ENCODE results near the gene RPL27A.
A peak's percentile ranks its signal among the peaks of the same experiment; 100 is the strongest.

RPL27A gene

GRCh38 chr11:8721609-8722500 is 39.3 kb downstream of the RPL27A start:
- peak; percentile 87 for DNase-seq

GRCh38 chr11:8722809-8723208 is 40.2 kb downstream of the RPL27A start:
- DNase-seq, result no peak

GRCh38 chr11:8723711-8724110 is 41.1 kb downstream of the RPL27A start:
- no peak for DNase-seq

GRCh38 chr11:8724682-8725081 is 42.1 kb downstream of the RPL27A start:
- DNase-seq, result no peak

- no peak for DNase-seq
These were observed 43.8 kb downstream of the RPL27A start for GRCh38 chr11:8726395-8726794.

- DNase-seq, result peak; percentile 83
These were observed 46.0 kb downstream of the RPL27A start for GRCh38 chr11:8728563-8728962.

- DNase-seq, result no peak
These were observed 46.5 kb downstream of the RPL27A start for GRCh38 chr11:8729067-8729466.

GRCh38 chr11:8729837-8730696 is 47.5 kb downstream of the RPL27A start:
- no peak for DNase-seq

- no peak for DNase-seq
These were observed 48.1 kb downstream of the RPL27A start for GRCh38 chr11:8730697-8731020.

GRCh38 chr11:8731647-8732323 is 49.2 kb downstream of the RPL27A start:
- DNase-seq, result no peak

GRCh38 chr11:8732324-8732670 is 49.7 kb downstream of the RPL27A start:
- no peak for DNase-seq

- peak; percentile 88 for DNase-seq
These were observed 50.2 kb downstream of the RPL27A start for GRCh38 chr11:8732748-8733241.

- DNase-seq, result no peak
These were observed 51.3 kb downstream of the RPL27A start for GRCh38 chr11:8733852-8734251.

- DNase-seq, result no peak
These were observed 52.5 kb downstream of the RPL27A start for GRCh38 chr11:8735094-8735493.

GRCh38 chr11:8739309-8739793 is 56.8 kb downstream of the RPL27A start:
- DNase-seq, result no peak

Measured in fibroblast of skin of scalp (primary cell).